Measurements from ENCODE around the gene LILRA1.
"Not testable (repeated sequence)": the region's sequence is repeated elsewhere in the genome, so short reads cannot be mapped to it uniquely, and the experiment has no call there.

Gene LILRA1

GRCh38 chr19:54627912-54628311 lies 34.5 kb downstream of the LILRA1 start:
- DNase-seq = not testable (repeated sequence)

DNA sequence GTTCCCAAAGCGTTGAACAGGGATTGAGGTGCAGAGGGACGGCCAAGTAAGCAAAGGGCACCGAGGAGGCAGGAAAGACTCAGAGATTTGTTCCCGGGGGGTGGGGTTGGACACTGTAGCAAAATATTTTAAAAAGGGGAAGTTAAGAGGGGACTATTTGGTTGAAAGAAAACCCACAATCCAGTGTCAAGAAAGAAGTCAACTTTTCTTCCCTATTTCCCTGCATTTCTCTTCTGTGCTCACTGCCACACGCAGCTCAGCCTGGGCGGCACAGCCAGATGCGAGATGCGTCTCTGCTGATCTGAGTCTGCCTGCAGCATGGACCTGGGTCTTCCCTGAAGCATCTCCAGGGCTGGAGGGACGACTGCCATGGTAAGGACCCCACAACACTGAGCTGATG lies 36.8 kb downstream of the LILRA1 start, which contains the start of gene LILRB1:
TSS of gene LILRB1 (plus strand) at position 223 of the 400 bp plus-strand sequence. CDS start 590 bp downstream, outside the sequence.
- DNase-seq = not testable (repeated sequence)

DNA sequence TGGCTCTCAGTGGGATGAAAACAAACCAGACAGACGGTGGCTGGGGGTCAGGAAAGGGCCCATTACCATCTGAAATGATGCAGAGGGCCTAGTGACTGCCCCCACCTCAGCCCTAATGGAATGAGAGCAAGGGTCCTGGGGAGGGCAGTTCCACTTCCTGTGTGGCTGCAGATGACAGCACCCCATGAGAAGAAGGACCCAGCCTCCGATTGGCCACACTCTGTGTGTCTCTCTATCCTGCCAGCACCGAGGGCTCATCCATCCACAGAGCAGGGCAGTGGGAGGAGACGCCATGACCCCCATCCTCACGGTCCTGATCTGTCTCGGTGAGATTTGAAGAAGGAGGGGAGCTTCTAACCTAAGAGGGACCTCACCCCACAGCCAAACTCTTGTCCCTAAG lies 37.4 kb downstream of the LILRA1 start:
- DNase-seq = no peak

DNA sequence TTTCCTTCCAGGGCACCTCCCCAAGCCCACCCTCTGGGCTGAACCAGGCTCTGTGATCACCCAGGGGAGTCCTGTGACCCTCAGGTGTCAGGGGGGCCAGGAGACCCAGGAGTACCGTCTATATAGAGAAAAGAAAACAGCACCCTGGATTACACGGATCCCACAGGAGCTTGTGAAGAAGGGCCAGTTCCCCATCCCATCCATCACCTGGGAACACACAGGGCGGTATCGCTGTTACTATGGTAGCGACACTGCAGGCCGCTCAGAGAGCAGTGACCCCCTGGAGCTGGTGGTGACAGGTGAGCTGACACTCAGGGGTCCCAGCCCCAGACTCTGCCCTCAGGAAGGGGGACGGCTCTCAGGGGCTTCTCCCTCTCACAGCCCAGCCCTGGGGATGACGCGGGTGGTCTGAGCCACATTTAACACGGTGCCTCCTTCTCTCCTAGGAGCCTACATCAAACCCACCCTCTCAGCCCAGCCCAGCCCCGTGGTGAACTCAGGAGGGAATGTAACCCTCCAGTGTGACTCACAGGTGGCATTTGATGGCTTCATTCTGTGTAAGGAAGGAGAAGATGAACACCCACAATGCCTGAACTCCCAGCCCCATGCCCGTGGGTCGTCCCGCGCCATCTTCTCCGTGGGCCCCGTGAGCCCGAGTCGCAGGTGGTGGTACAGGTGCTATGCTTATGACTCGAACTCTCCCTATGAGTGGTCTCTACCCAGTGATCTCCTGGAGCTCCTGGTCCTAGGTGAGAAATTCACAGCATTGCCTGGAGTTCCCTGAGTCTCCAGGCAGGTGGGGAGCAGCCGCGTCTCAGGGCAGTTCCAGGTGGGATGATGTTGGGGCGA lies 38.3 kb downstream of the LILRA1 start:
- not testable (repeated sequence) for DNase-seq

DNA sequence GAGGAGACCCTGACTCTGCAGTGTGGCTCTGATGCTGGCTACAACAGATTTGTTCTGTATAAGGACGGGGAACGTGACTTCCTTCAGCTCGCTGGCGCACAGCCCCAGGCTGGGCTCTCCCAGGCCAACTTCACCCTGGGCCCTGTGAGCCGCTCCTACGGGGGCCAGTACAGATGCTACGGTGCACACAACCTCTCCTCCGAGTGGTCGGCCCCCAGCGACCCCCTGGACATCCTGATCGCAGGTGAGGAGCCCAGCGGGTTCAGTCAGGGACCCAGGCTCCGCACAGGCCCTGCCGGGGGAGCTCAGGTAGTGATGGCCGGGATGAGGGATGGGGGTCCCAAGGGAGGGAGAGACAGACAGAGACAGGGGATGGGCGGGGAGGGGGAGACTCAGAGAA lies 39.1 kb downstream of the LILRA1 start:
- DNase-seq = not testable (repeated sequence)

GRCh38 chr19:54633401-54633800 lies 40.0 kb downstream of the LILRA1 start:
- no peak for DNase-seq

DNA sequence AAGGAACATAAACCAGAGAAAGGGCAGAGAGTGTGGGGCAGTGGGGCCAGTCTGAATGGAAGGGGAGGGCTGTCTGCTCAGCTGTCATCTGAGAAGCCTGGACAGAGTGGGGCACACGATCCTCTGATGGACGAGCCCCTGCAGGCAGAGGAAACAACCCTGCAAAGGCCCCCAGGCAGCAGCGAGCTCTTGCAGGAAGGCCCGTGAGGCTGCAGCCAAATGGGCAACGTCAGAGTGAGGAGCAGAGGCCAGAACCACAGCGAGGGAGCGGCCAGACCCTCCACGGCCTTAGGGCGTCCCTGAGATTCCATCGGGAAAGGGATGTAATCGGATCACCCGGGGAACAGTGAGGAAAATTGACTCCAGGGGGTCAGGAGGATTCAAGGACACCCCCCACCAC lies 42.6 kb downstream of the LILRA1 start:
- not testable (repeated sequence) for DNase-seq

DNA sequence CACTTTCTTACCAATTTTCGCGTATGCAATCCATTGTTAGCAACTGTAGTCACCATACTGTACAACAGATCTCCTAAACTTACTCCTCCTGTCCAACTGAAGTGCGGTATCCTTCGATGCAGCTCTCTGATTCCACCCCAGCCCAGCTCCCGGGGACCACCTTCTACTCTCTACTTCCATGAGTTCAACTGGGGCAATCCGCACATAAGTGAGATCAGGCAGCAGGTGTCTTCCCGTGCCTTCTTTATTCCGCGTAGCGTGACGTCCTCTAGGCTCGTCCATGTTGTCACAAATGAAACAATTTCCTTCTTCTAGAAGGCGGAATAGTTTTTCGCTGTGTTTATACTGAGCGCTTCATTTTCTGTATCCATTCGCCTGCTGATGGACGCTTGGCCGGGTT lies 45.3 kb downstream of the LILRA1 start:
- no peak for DNase-seq

DNA sequence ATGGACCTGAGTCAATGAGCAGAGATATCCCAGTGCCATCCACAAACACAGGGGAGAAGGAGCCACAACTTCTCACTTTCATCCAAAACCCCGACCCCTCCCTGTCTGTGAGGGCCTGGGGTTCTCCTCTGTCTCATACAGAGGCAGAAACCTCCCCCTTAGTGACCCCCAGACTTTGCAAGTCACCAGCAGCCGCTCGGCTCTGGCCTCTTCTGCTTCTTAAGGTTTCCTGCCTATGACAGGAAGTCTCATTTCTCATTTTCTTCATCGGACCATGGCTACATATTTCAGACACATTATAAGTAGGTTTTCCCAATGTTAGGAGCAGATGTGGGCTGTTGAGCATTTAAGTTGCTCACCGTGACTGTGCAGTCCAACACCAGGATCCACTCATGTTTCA lies 49.5 kb downstream of the LILRA1 start:
- not testable (repeated sequence) for DNase-seq

- not testable (repeated sequence) for DNase-seq
Observed at GRCh38 chr19:54643583-54643982, 50.2 kb downstream of the LILRA1 start.

DNA sequence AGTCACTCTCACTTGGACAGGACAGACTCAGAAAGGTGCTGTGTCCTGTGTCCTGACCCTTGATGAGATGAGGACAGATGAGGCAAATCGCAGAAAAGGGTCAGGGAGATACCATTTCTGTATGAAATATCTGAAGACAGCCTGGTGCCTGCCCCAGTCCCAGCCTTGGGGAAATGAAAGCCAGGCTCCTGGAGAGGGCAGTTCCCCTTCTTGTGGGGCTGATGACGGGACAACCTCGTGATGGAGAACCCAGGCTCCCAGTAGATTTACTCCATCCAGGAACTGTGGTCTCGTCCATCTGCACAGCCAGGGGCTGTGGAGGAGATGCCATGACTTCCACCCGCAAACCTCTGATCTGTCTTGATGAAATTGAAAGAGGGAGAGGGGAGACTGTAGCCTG lies 50.6 kb downstream of the LILRA1 start:
- DNase-seq = no peak

DNA sequence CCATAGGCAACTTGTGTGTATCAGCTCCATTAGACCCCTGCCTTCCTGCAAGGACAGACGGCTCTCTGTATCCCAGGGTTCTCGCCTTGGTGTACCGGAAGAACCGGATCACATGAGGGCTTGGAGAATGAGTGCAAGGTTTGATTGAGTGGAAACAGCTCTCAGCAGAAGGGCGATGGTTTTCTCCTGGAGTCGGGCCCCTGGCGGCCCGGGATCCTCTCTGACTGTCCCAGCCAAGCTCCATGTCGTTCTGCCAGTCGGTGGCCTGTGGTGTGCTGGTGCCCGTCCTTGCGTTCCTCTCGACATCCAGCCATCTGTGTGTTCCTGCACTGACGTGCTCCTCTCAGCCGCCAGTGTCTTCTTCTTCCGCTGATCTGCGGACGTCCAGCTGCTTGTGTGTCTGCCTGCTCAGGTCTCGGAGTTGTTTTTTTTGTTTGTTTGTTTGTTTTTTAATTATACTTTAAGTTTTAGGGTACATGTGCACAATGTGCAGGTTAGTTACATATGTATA lies 53.0 kb downstream of the LILRA1 start:
- no peak for DNase-seq

DNA sequence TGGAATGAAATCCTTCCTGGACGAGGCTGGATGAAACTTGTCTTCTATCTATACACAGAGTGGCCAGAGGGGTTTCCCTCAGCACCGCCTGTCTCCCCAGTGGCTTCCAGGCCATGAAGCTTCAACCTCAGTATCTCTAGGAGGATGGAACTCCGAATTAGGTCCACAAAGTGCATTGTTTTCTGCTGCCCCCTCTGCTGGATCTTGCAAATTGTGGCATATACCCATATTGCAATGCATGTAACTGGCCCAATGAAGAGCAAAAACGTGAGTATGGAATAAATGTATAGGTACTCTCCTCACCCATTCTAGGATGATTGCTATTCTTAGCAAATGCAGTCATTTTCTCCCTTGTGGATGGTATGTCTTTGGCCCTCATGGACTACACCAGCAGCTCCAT lies 54.7 kb downstream of the LILRA1 start:
- no peak for DNase-seq

DNA sequence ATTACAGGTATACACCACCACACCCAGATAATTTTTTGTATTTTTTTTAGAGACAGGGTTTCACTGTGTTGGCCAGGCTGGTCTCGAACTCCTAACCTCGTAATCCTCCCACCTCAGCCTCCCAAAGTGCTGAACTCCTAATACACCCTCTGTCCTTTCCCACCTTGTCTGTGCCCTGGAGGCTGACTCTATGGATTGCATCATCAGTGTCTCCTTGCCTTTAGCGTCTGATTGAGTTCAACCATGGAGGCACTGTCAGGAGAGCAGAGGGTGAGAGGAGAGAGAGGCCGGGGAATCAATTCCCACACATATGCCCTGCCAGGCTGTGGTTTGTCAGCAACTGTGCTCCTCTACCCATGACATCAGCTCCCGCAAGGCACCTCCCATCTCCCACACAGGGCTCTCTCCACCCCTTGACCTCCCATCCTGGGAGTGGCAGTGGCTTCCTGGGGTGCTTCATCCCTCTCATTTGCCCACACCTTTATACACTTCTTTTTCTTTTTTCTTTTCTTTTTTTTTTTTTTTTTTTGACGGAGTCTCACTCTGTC lies 56.8 kb downstream of the LILRA1 start:
- no peak for DNase-seq
